Measurements from ENCODE around the gene SDK2.

GRCh38 chr17:73304438-73304837 lies 339.8 kb downstream of the SDK2 start:
- TF ChIP-seq CEBPB (IDR thresholded peaks at IDR 0.05; ENCODE audit: low read depth, low read length): no peak
- no peak for TF ChIP-seq SAP30 (IDR thresholded peaks at IDR 0.05; ENCODE audit: insufficient read depth, insufficient replicate concordance, low read length)
- TF ChIP-seq EZH2 (IDR thresholded peaks at IDR 0.05; ENCODE audit: low read depth, low read length, severe bottlenecking): no peak
- no peak for TF ChIP-seq CTCF (IDR thresholded peaks at IDR 0.05; ENCODE audit: control extremely low read depth in 1 of 3, insufficient read depth in 1 of 3, low read depth in 1 of 3, low read length in 3 of 3)
- no peak for TF ChIP-seq POLR2AphosphoS5 (IDR thresholded peaks at IDR 0.05; ENCODE audit: low read depth, low read length)
- no peak for TF ChIP-seq SP1 (IDR thresholded peaks at IDR 0.05; ENCODE audit: low read depth, low read length)
- no peak for TF ChIP-seq YY1 (IDR thresholded peaks at IDR 0.05; ENCODE audit: low read depth, low read length)
- TF ChIP-seq POLR2A (IDR thresholded peaks at IDR 0.05; ENCODE audit: control extremely low read depth in 1 of 2, low read depth in 2 of 2, low read length in 2 of 2): no peak
- no peak for TF ChIP-seq TAF1 (IDR thresholded peaks at IDR 0.05; ENCODE audit: low read depth, low read length)
- no peak for TF ChIP-seq SRF (IDR thresholded peaks at IDR 0.05; ENCODE audit: low read depth, low read length)
- no peak for TF ChIP-seq JUND (IDR thresholded peaks at IDR 0.05; ENCODE audit: low read length)
- no peak for TF ChIP-seq TBP (IDR thresholded peaks at IDR 0.05; ENCODE audit: low read depth, low read length)
- no peak for TF ChIP-seq ASH2L (IDR thresholded peaks at IDR 0.05; ENCODE audit: low read length)
- TF ChIP-seq RXRA (IDR thresholded peaks at IDR 0.05; ENCODE audit: insufficient read depth, low read depth, low read length): no peak
